NOMO-1 treated with dmso at 0.1 percent for 144 hours (cell line): ENCODE results near the gene ATG4D.

Experiments
- DNase-seq: peaks from one replicate; lab custom pipeline; 2025; ENCODE audit not compliant: unreplicated experiment; lab: John Stamatoyannopoulos, UW

The ATG4D gene

DNA sequence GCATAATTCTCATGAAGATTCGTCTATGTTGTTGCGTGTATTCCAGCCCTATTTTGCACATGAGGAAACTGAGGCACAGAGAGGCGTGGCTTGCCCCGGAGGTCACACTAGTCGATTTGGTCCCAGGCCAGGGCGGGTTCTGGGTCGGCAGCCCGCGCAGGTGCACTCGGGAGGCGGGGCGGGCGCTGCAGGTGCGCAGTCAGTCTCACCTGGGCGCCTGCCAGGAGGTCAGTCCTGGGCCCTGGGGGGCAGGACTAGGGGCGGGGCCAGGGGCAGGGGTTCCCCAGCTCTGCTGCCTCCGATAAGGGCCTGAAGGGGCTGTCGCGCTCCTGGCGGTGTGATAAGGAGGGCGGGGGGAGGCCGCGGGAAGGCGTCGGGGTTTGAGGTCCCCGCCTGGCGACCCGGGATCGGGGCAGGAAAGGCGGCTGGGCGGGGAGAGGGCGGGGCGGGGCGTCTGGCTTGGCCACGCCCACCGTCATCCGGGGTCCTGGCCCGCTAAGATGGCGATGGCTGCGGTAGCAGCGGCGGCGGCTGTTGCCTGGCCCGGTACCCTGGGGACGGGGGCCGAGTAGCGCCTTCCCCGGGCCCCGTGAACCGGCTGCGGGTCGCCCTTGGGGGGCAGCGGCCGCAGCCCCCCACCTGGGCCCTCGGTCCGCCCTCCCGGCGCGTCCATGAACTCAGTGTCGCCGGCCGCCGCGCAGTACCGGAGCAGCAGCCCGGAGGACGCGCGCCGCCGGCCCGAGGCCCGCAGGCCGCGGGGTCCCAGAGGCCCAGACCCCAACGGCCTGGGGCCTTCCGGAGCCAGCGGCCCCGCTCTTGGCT, at the start of gene ATG4D:
TSS of gene ATG4D (plus strand) at position 485 of the 822 bp plus-strand sequence. CDS start at position 672, 187 bp downstream.
- peak; percentile 59 for DNase-seq

DNA sequence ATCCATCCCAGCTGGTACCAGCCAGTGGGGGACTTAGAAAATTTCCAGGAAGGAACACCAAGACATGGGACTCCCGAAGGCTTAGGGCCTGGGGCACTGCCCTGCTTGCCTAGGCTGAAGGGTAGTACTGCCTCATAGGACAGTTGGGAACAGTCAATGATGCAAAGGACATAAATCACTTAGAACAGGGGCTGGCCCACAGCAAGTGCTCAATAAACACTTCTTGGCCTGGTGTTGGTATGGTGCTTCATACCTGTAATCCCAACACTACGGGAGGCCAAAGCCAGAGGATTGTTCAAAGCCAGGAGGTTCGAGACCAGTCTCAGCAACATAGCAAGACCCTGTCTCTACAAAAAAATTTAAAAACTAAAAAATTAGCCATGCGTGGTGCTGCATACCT, 46.3 kb upstream of the ATG4D start:
- no peak for DNase-seq

DNA sequence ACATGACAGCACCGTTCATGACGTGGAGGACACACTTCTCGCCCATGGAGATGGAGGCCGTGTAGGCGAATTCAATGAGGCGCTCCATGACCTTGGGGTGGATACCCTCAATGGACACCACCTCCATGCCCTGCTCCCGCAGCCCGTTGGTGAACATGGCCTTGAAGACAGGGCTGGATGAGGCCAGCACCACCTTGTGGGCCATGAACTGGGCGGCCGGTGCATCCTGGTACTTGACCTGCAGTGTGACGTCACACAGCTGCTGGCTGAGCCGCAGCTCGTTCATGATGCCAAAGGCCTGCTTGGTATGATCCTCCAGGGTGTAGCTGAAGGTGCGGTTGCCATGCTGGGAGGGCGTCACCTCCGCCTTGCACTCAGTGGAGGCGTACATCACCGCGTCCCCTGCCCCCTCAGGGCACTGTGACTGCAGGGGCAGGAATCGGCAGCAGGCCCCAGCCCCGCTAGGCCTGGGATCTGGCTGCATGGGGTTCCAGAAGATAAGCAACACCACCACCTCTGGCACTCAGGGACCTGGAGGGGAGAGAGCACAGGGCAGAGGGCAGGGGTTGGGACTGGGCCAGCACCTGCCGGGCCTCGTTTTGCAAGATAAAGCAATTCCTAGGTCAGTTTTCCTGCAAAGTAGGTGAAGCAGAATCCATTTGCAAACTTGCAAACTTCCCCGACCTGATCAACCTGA, 44.0 kb upstream of the ATG4D start:
- no peak for DNase-seq

DNA sequence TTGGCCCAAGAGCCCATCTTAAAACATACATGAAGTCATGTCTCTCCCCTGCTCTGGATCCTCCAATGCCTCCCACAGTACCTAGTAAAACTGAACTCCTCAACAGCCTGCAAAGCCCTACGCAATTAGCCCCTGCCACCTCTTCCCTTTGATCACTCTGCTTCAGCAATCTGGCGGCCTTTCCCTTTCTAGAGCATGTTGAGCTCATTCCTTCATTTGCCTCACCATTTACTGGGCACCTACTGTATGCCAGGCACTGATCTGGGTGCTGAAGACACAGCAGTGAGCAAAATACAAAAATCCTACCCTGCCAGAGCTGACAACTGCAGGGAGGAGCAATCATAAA, 43.5 kb upstream of the ATG4D start:
- no peak for DNase-seq

DNA sequence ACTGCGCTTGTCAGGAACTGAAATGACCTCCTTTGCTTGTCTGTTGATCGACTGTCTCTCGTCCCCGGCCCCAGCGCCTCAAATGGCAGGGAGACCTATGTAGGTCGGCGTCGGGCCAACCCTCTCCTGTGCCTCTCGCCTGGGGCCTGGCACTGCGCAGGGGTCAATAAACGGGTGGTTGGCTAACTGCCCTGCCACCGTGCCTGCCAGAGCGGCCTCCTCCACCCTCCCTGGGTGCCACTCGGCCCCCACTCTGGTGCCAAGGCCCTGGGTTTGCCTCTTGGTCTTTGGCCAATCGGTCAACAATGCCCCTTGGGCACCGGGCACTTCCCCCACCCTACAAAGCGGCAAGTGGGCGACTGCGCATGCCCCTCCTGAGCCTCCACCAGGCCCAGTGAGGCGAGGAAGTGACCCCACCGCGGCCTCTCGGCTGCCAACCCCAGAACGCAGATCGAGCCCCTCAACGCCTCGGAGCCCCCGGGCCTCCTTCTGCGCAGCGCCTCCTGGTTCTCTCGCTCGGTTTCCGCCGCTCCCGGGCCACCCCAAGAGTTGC, 41.7 kb upstream of the ATG4D start:
- no peak for DNase-seq

DNA sequence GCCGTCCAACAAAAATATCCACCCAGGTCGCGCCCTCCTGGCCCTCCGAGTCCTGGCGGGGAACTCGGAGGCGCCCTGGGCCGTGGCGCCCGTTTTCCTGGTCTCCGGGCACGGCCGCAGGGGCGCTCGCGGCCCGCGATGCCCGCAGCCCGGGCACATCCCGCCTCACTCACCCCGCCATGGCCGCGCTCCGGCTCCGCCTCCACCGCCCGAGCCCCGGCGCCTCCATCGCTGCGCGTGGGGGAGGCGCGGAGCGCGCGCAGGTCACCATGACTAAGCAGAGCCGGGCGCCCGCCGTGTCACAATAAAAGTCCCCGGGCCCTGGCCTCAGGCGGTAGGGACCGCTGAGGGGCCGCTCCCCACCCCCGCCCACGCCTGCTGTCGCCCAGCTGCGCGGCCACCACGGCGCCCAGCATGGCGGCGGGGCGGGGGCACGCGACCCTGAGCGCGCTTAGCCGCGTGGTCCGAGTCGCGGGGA, 41.1 kb upstream of the ATG4D start:
- peak; percentile 85 for DNase-seq

DNA sequence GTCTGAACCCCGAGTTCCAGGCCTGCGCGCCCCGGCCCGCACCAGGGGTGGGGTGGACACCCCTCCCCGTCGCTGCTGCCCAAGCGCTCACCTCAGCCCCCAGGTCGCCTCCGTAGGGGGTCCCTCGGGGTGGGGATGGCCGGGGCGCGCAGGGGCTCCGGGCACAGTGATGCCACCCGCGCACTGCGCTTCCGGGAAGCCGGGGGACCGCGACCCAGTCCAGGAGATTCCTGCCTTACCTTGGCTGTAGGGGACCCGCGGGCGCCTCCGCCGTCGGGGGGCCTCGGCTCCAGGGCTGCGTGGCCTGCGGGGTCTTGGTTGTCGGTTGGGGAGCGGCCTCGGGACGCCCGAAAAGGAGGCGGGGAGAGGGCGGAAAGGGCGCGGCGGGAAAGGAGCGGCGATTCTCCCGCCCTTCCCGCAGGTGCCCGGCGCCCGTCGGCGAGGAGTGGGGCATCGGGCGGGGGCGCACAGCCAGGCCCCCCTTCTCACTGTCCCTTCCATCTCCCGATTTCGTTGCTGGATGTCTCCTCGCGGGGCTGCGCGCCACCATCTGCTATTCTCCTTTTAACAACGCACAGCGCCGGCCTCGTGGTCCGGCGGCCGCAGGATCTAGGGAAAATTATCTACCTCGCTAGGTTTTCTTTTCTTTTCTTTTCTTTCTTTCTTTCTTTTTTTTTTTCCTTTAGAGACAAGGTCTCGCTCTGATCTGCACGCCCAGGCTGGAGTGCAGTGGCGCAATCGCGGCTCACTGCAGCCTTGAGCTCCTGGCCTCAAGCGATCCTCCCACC, 40.5 kb upstream of the ATG4D start, which contains the start of gene KEAP1:
TSS of gene KEAP1 (minus strand) at position 355 of the 788 bp plus-strand sequence. CDS start 3,323 bp downstream, outside the sequence.
- DNase-seq: no peak

DNA sequence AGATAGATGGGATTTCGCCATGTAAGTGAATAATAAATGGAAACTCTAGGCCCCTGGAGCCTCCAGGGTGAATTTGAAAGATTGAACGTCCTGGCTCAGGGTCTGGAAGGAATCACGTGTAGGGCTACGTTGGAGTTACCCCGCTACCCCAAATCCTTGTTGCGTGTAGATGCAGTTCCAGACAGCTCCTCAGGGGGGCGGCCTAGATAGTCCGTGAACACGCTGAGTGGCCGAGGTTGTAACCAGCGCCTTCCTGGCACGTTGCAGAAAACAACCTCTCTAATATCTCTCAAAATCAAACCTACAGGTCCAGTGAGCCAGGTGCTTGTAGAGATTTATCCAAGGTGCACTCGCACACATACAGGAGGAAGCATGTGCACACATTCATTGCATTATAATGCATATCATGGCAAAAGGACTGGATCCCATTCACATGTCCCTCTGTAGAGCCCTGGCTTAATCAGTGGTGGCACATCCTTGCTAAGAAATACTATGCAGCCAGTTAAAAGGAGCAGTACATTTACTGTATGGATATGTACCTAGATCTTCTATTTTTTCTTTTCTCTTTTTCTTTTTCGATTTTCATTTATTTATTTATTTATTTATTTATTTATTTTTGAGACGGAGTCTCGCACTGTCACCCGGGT, 38.0 kb upstream of the ATG4D start:
- peak; percentile 56 for DNase-seq

DNA sequence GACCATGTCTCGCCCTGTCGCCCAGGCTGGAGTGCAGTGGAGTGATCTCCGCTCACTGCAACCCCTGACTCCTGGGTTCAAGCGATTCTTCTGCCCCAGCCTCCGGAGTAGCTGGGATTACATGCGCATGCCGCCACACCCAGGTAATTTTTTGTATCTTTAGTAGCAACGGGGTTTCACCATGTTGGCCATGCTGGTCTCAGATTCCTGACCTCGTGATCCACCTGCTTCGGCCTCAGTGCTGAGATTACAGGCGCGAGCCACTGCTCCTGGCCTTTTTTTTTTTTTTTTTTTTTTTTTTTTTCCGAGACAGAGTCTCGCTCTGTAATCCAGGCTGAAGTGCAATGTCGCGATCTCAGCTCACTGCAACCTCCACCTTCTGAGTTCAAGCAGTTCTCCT, 35.7 kb upstream of the ATG4D start:
- no peak for DNase-seq

GRCh38 chr19:10508707-10509106, 35.0 kb upstream of the ATG4D start:
- no peak for DNase-seq

DNA sequence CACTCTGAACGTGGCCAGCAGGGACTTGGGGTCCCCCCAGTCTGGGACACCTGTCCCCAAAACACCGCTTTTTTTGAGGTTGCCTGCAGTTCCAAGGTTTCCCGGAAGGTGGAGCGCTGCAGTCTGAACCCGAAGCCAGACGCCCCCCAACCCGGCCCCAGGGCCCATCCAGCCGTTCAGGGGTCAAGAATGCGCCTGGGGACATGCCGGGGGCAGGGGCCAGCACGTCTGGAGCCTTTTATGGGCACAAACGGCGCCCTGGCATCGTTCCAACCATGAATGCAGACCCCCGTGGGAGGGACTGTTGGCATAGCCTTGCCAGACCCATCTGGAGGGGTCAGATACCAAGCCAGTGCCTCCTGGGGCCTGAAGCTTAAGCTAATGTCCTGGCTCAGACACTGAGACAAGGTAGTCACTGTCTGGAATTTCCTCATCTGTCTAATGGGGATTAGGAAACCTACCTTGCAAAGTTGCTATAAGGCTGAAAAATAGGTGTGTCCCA, 33.4 kb upstream of the ATG4D start:
- DNase-seq: no peak

DNA sequence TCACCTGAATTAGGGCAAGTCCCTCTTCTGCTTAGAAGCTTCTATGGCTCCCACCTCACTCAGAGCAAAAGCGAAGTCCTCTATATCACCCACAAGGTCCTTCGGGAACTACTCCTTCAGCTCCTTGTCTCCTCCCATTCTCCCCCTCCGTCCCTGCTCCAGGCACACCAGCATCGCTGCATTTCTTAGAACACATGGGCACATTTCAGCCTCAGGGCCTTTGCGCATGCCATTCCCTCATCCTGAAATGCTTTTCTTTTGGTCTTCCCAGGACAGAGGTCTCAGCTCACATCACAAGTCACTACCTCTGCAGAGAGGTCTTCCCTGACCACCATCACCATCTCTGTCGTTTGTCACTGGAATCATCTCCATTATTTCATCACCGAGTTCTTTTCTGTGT, 30.5 kb upstream of the ATG4D start:
- DNase-seq: no peak

- DNase-seq: no peak
Observed at GRCh38 chr19:10514211-10515145, 29.2 kb upstream of the ATG4D start.

DNA sequence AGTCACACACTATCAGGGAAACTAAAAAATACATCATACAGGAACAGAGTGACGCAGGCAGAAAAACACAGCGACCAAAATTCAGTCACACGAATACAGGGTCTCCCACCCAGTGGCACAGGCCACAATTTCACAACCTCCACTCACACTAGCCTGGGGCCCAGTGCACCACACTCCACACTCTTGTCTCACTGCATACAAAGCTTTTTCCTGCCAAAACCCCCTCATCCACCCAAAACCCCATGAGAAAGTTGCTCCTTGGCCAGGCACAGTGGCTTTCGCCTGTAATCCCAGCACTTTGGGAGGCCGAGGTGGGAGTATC, 27.7 kb upstream of the ATG4D start:
- no peak for DNase-seq

GRCh38 chr19:10516671-10517286, 26.9 kb upstream of the ATG4D start:
- DNase-seq: no peak

GRCh38 chr19:10517361-10517759, 26.3 kb upstream of the ATG4D start, which contains the start of gene S1PR5:
Gene S1PR5 (minus strand): TSS chr19:10517447. CDS start chr19:10515011, 2,436 bp downstream.
- no peak for DNase-seq

- no peak for DNase-seq
Observed at GRCh38 chr19:10517760-10518443, 25.8 kb upstream of the ATG4D start.
